Measurements from ENCODE around the gene ZFPM1.

DNA sequence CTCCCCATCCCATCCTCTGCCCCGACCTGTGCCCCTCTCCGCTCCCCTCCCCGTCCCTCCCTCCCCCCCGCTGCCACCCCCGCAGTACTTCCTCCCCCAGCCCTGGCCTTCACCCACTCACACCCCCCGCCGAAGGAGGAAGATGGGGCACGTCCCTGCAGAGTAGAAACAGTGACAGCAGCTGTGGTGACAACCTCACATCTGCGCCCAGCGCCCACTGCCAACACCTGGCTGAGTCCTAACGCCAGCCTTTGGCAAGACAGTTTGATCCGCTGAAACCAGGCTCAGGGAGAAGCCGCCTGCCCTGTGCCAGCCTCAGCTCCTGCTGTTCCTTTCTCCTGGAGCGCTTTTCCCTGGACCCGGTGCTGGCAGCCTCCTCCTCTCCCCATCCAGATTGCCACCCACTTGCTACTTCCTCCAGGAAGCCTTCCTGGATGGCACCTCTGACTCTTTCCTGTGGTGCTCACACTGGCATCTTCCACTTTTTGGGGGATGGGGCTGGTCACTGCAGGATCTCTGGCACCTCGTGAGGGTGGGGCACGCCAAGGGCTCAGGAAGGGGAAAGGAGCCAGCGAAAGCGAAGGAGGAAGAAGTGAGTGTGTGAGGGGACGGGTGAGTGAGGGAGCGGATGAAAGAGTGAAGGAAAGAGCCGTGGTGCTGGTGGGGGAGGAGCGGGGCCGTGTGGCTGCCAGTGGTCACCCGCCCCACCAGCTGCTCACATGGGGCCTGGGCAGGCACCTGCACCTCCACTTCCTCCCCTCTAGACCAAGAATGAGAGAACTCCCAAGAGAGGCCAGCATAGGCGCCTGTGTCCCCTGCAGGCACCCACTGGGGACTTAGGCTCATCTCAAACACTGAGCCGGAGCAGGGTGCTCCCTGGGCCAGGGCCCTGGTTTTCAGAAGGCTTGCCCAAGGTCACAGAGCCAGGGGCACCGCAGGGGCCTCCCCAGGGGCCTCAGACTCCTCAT, 27.0 kb downstream of the ZFPM1 start:
- no peak for TF ChIP-seq JUNB (IDR thresholded peaks at IDR 0.05; ENCODE audit: unreplicated experiment)
- TF ChIP-seq CTCF (conservative IDR thresholded peaks at IDR 0.05; ENCODE audit: low read depth in 2 of 2) = no peak
- TF ChIP-seq STAT1 (IDR thresholded peaks at IDR 0.05; ENCODE audit: unreplicated experiment) = no peak
- no peak for TF ChIP-seq EZH2 (IDR thresholded peaks at IDR 0.05; ENCODE audit: low read depth, unreplicated experiment)
- TF ChIP-seq CREB1 (CRISPR knock-in tag; IDR thresholded peaks at IDR 0.05; ENCODE audit: low read depth) = no peak
- no peak for TF ChIP-seq EZH2phosphoT487 (IDR thresholded peaks at IDR 0.05; ENCODE audit: unreplicated experiment)

Measured in GM23338 (cell line).